Measurements from ENCODE around the gene BRD2.

The BRD2 gene

GRCh38 chr6:32973144-32974015 lies 5.0 kb downstream of the BRD2 start:
- peak; percentile 64 for DNase-seq

- DNase-seq: peak; percentile 58
These were observed 5.6 kb downstream of the BRD2 start for GRCh38 chr6:32974016-32974333.

GRCh38 chr6:32974541-32975308 lies 6.3 kb downstream of the BRD2 start:
- DNase-seq: no peak

GRCh38 chr6:32975886-32976285 lies 7.5 kb downstream of the BRD2 start:
- DNase-seq: no peak

- no peak for DNase-seq
These were observed 8.1 kb downstream of the BRD2 start for GRCh38 chr6:32976334-32977069.

- no peak for DNase-seq
These were observed 9.0 kb downstream of the BRD2 start for GRCh38 chr6:32977272-32977952.

- no peak for DNase-seq
These were observed 9.5 kb downstream of the BRD2 start for GRCh38 chr6:32977953-32978324.

- no peak for DNase-seq
These were observed 11.5 kb downstream of the BRD2 start for GRCh38 chr6:32979720-32980487.

GRCh38 chr6:32980488-32981038 lies 12.2 kb downstream of the BRD2 start:
- DNase-seq: no peak

GRCh38 chr6:32982084-32982701 lies 13.8 kb downstream of the BRD2 start:
- DNase-seq: no peak

- no peak for DNase-seq
These were observed 14.5 kb downstream of the BRD2 start for GRCh38 chr6:32982702-32983492.

- DNase-seq: no peak
These were observed 15.1 kb downstream of the BRD2 start for GRCh38 chr6:32983493-32983848.

GRCh38 chr6:32983964-32984621 lies 15.7 kb downstream of the BRD2 start:
- DNase-seq: no peak

- peak; percentile 91 for DNase-seq
These were observed 16.4 kb downstream of the BRD2 start for GRCh38 chr6:32984622-32985389.

- no peak for DNase-seq
These were observed 21.0 kb downstream of the BRD2 start for GRCh38 chr6:32989368-32989767.

GRCh38 chr6:32991972-32992371 lies 23.6 kb downstream of the BRD2 start:
- no peak for DNase-seq

GRCh38 chr6:32993363-32993973 lies 25.1 kb downstream of the BRD2 start:
- DNase-seq: no peak

GRCh38 chr6:32995448-32995847 lies 27.1 kb downstream of the BRD2 start:
- no peak for DNase-seq

- no peak for DNase-seq
These were observed 31.7 kb downstream of the BRD2 start for GRCh38 chr6:33000055-33000454.
